ENCODE results near the gene CYP4F11. TPM values are rescaled to one million over a fixed set of nuclear protein-coding genes. Genes with fewer than 3 reads are reported as not detected.
"Not testable (repeated sequence)": the region's sequence is repeated elsewhere in the genome, so short reads cannot be mapped to it uniquely, and the experiment has no call there.

Gene CYP4F11
- total and polyA plus RNA-seq, 2 of the 4 experiments (the other 2 are of a cell fraction) = not detected

DNA sequence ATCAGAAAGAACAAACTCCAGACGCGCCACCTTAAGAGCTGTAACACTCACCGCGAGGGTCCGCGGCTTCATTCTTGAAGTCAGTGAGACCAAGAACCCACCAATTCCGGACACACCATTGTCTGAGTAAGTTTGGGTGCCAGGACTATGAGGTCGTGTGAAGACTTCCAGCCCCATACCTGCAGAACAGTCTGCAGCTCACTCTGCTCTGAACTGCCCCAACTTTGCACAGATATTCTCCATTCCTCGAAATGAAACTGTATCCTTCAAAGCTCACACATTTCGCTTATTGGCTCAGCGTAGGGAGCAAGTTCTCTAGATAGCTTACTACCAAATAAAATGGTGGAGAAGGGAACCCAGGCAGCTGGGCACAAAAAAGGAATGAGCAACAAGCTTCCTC is 33.8 kb downstream of the CYP4F11 start:
- H3K18ac ChIP-seq (ENCODE audit: low read depth, low read length) = no peak overlapping the region
- no peaks in the 10 kb centered on the region for H3K27me3 ChIP-seq (ENCODE audit: control insufficient read depth, insufficient read depth, low read length)
- dilution Hi-C loops (cut with HindIII; ENCODE audit: low sequenced_read_pairs, unreplicated experiment) = no loop called here
- H2BK5ac ChIP-seq (ENCODE audit: low read depth, low read length, poor library complexity, severe bottlenecking) = no peak overlapping the region
- no peak overlapping the region for H3K23ac ChIP-seq (ENCODE audit: low read depth, low read length)
- no peak overlapping the region for H2BK15ac ChIP-seq (ENCODE audit: low read depth, low read length)
- in situ Hi-C loops (cut with MboI; ENCODE audit: low sequenced_read_pairs) = no loop called here
- no peak overlapping the region for H3K4ac ChIP-seq (ENCODE audit: low read depth, low read length)
- no peak overlapping the region for H2AK9ac ChIP-seq (replicated peaks; ENCODE audit: low read depth, low read length, poor library complexity)
- no peak overlapping the region for H2AK5ac ChIP-seq (ENCODE audit: low read depth, low read length)
- no peaks in the 10 kb centered on the region for H4K20me1 ChIP-seq (ENCODE audit: insufficient read depth, low read length)
- ATAC-seq (ENCODE audit: low read depth) = no peak
- H3K9me1 ChIP-seq (ENCODE audit: insufficient read depth, low read length) = no peaks in the 10 kb centered on the region
- H3K36me3 ChIP-seq (ENCODE audit: control insufficient read depth, insufficient read depth, low read length) = no peaks in the 10 kb centered on the region
- BruUV-seq (replicated peaks) = no TSS peak
- no peak overlapping the region for H2BK120ac ChIP-seq (ENCODE audit: low read depth, low read length)
- ChIA-PET POLR2A (ENCODE audit: unreplicated experiment) (no interaction called here), CTCF (no interaction called here)
- WGBS, 2 experiments (ENCODE audit: extremely low coverage in 2 of 2, insufficient read length in 1 of 2) = no CpG with 5 or more reads among the region's 11 CpGs
- H4K5ac ChIP-seq (ENCODE audit: low read depth, low read length) = no peak overlapping the region
- H4K91ac ChIP-seq (ENCODE audit: insufficient read depth, low read depth, low read length) = no peak overlapping the region
- H3K79me1 ChIP-seq (ENCODE audit: low read depth in 1 of 2, low read length in 2 of 2) = no peaks in the 10 kb centered on the region
- H2BK20ac ChIP-seq (ENCODE audit: low read depth, low read length) = no peak overlapping the region
- no peak overlapping the region for H3K9ac ChIP-seq (ENCODE audit: low read depth, low read length)
- no peak overlapping the region for H3K27ac ChIP-seq (ENCODE audit: insufficient read depth, low read length)
- H3K4me1 ChIP-seq (ENCODE audit: control insufficient read depth, insufficient read depth, low read length) = no peaks in the 10 kb centered on the region
- no peak overlapping the region for H3K56ac ChIP-seq (ENCODE audit: extremely low read depth, insufficient read depth, low read length)
- no peak overlapping the region for H3K14ac ChIP-seq (replicated peaks; ENCODE audit: low read depth, low read length)
- H3K4me3 ChIP-seq (ENCODE audit: insufficient read depth, low read depth, low read length) = no peak overlapping the region
- no peak overlapping the region for H2AFZ ChIP-seq (replicated peaks; ENCODE audit: low read length, poor library complexity)
- intact Hi-C loops (cut with micrococcal nuclease) = no loop called here
- no peak overlapping the region for H3K4me2 ChIP-seq (ENCODE audit: low read depth, low read length)
- no peak overlapping the region for H4K8ac ChIP-seq (ENCODE audit: low read depth in 2 of 2, low read length in 2 of 2)
- TF ChIP-seq CHD1 (IDR thresholded peaks at IDR 0.05; ENCODE audit: low read depth, low read length) (no peak), MXI1 (IDR thresholded peaks at IDR 0.05; ENCODE audit: borderline replicate concordance, low read depth, low read length) (no peak), NFE2L2 (IDR thresholded peaks at IDR 0.05; ENCODE audit: low read depth, low read length) (no peak), RAD21 (IDR thresholded peaks at IDR 0.05; ENCODE audit: low read length) (no peak), BHLHE40 (IDR thresholded peaks at IDR 0.05; ENCODE audit: low read depth, low read length) (no peak), CEBPB (IDR thresholded peaks at IDR 0.05; ENCODE audit: low read depth, low read length) (no peak)
- DNase-seq = no peak
- H3K9me3 ChIP-seq (ENCODE audit: control insufficient read depth, insufficient read depth, low read length) = peaks cover 18% of the 10 kb centered on the region; the same call in 1 of the 2 replicates

DNA sequence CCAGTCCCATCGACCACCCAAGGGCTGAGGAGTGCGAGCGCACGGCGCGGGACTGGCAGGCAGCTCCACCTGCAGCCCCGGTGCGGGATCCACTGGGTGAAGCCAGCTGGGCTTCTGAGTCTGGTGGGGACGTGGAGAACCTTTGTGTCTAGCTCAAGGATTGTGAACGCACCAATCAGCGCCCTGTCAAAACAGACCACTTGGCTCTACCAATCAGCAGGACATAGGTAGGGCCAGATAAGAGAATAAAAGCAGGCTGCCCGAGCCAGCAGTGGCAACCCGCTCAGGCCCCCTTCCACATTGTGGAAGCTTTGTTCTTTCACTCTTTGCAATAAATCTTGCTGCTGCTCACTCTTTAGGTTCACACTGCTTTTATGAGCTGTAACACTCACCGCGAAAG is 34.3 kb downstream of the CYP4F11 start:
- intact Hi-C loops (cut with micrococcal nuclease); BruUV-seq (replicated peaks); H3K56ac ChIP-seq (ENCODE audit: extremely low read depth, insufficient read depth, low read length); H3K4me1 ChIP-seq (ENCODE audit: control insufficient read depth, insufficient read depth, low read length); DNase-seq; H3K4me2 ChIP-seq (ENCODE audit: low read depth, low read length); H3K36me3 ChIP-seq (ENCODE audit: control insufficient read depth, insufficient read depth, low read length); H4K91ac ChIP-seq (ENCODE audit: insufficient read depth, low read depth, low read length); H3K79me1 ChIP-seq (ENCODE audit: low read depth in 1 of 2, low read length in 2 of 2); H4K20me1 ChIP-seq (ENCODE audit: insufficient read depth, low read length); H3K18ac ChIP-seq (ENCODE audit: low read depth, low read length); H2BK20ac ChIP-seq (ENCODE audit: low read depth, low read length); in situ Hi-C loops (cut with MboI; ENCODE audit: low sequenced_read_pairs); H3K9me1 ChIP-seq (ENCODE audit: insufficient read depth, low read length); H3K27me3 ChIP-seq (ENCODE audit: control insufficient read depth, insufficient read depth, low read length); H4K8ac ChIP-seq (ENCODE audit: low read depth in 2 of 2, low read length in 2 of 2); H3K4me3 ChIP-seq (ENCODE audit: insufficient read depth, low read depth, low read length); H3K14ac ChIP-seq (replicated peaks; ENCODE audit: low read depth, low read length); H3K9ac ChIP-seq (ENCODE audit: low read depth, low read length); dilution Hi-C loops (cut with HindIII; ENCODE audit: low sequenced_read_pairs, unreplicated experiment); H2BK15ac ChIP-seq (ENCODE audit: low read depth, low read length); ATAC-seq (ENCODE audit: low read depth); H2AK9ac ChIP-seq (replicated peaks; ENCODE audit: low read depth, low read length, poor library complexity); POLR2A ChIA-PET (ENCODE audit: unreplicated experiment); H4K5ac ChIP-seq (ENCODE audit: low read depth, low read length); H2BK5ac ChIP-seq (ENCODE audit: low read depth, low read length, poor library complexity, severe bottlenecking); H2AK5ac ChIP-seq (ENCODE audit: low read depth, low read length); H2AFZ ChIP-seq (replicated peaks; ENCODE audit: low read length, poor library complexity); H3K27ac ChIP-seq (ENCODE audit: insufficient read depth, low read length); H3K23ac ChIP-seq (ENCODE audit: low read depth, low read length); H2BK120ac ChIP-seq (ENCODE audit: low read depth, low read length); CTCF ChIA-PET; H3K4ac ChIP-seq (ENCODE audit: low read depth, low read length): not testable (repeated sequence)
- H3K9me3 ChIP-seq (ENCODE audit: control insufficient read depth, insufficient read depth, low read length) = peaks cover 21% of the 10 kb centered on the region; the same call in 1 of the 2 replicates
- WGBS, 2 experiments (ENCODE audit: extremely low coverage in 2 of 2, insufficient read length in 1 of 2) = no CpG with 5 or more reads among the region's 15 CpGs

Data from IMR-90 (cell line).